WTC11 (cell line): ENCODE results near the gene C19orf85. TPM values are rescaled to one million over a fixed set of nuclear protein-coding genes. Genes with fewer than 3 reads are reported as not detected.
A peak's percentile ranks its signal among the peaks of the same experiment; 100 is the strongest.

Experiments
- ATAC-seq: fragments of 200-7000 bp; cut with Tn5 transposase; 2 replicates; pipeline ENCODE4 v1.10.0; 2021; ENCODE audit warnings: mild to moderate bottlenecking, moderate library complexity
- CTCF ChIA-PET: fragments of 300-600 bp; sonication (Branson Sonifier 250); formaldehyde crosslinking; loops from one replicate; lab custom pipeline; 2021; ENCODE audit warnings: antibody characterized with exemption; lab: Charles Lee
- POLR2A ChIA-PET: fragments of 350-600 bp; sonication (Branson Sonifier 250); formaldehyde crosslinking; loops from one replicate; lab custom pipeline; 2021; ENCODE audit warnings: antibody characterized with exemption; lab: Charles Lee
- DNase-seq: peaks from one replicate; pipeline ENCODE4 v3.0.0; 2021; ENCODE audit warnings: low spot score
- H3K27ac Mint-ChIP-seq: 2 replicates; pipeline ENCODE4 v1.8.0; 2021; ENCODE audit warnings: mixed read lengths
- H3K27me3 Mint-ChIP-seq: 2 replicates; pipeline ENCODE4 v1.8.0; 2021; ENCODE audit warnings: low read depth, mild to moderate bottlenecking, moderate library complexity, mixed read lengths
- H3K36me3 Mint-ChIP-seq: 2 replicates; pipeline ENCODE4 v1.8.0; 2021; ENCODE audit warnings: mixed read lengths
- H3K4me1 Mint-ChIP-seq: 2 replicates; pipeline ENCODE4 v1.8.0; 2022; ENCODE audit warnings: mixed read lengths
- H3K4me3 Mint-ChIP-seq: 2 replicates; pipeline ENCODE4 v1.8.0; 2021; ENCODE audit warnings: mild to moderate bottlenecking, moderate library complexity, mixed read lengths
- H3K9me3 Mint-ChIP-seq: 2 replicates; pipeline ENCODE4 v1.8.0; 2021; ENCODE audit warnings: mixed read lengths
- ATF6 ChIP-seq: sonication (generic); formaldehyde crosslinking; IDR thresholded peaks from 2 replicates; pipeline ENCODE4 v1.8.1; 2023; ENCODE audit warnings: mild to moderate bottlenecking, missing genetic modification reagents
- CDX4 ChIP-seq: fragments of 250-450 bp; sonication (Bioruptor Pico); IDR thresholded peaks from 2 replicates; pipeline ENCODE4 v1.9.0; 2021; ENCODE audit warnings: moderate library complexity, mild to moderate bottlenecking, inconsistent platforms, borderline replicate concordance
- CREB1 ChIP-seq: sonication (generic); formaldehyde crosslinking; IDR thresholded peaks from 2 replicates; pipeline ENCODE4 v1.8.0; 2023; ENCODE audit warnings: mild to moderate bottlenecking, missing genetic modification reagents
- ETV6 ChIP-seq: sonication (generic); formaldehyde crosslinking; IDR thresholded peaks from 2 replicates; pipeline ENCODE4 v1.8.1; 2022; ENCODE audit warnings: mild to moderate bottlenecking, missing genetic modification reagents
- JUN ChIP-seq: sonication (generic); formaldehyde crosslinking; IDR thresholded peaks from 2 replicates; pipeline ENCODE4 v1.8.0; 2023; ENCODE audit warnings: mild to moderate bottlenecking, missing genetic modification reagents
- MAX ChIP-seq: sonication (generic); formaldehyde crosslinking; IDR thresholded peaks from 2 replicates; pipeline ENCODE4 v1.8.0; 2022; ENCODE audit warnings: mild to moderate bottlenecking, missing genetic modification reagents
- NFE2L1 ChIP-seq: sonication (generic); formaldehyde crosslinking; IDR thresholded peaks from 2 replicates; pipeline ENCODE4 v1.8.1; 2023; ENCODE audit warnings: missing genetic modification reagents
- RELA ChIP-seq: sonication (generic); formaldehyde crosslinking; IDR thresholded peaks from 2 replicates; pipeline ENCODE4 v1.8.1; 2022; ENCODE audit warnings: missing genetic modification reagents, mild to moderate bottlenecking, borderline replicate concordance
- ZNF121 ChIP-seq: sonication (generic); formaldehyde crosslinking; IDR thresholded peaks from 2 replicates; pipeline ENCODE4 v1.8.0; 2023; ENCODE audit warnings: missing genetic modification reagents
- ZNF423 ChIP-seq: fragments of 250-450 bp; sonication (Bioruptor Pico); IDR thresholded peaks from 2 replicates; pipeline ENCODE4 v2.1.2; 2022; ENCODE audit warnings: mild to moderate bottlenecking, moderate library complexity
- total RNA-seq: library from RNA; stranded (reverse); gene quantifications from 3 replicates; pipeline ENCODE4 v1.2.3, GENCODE V29; 2021
- TF ChIP-seq, protein P1 (sequence below): sonication (generic); formaldehyde crosslinking; IDR thresholded peaks from 2 replicates; pipeline ENCODE4 v1.8.0; 2023; ENCODE audit warnings: missing genetic modification reagents, mild to moderate bottlenecking, borderline replicate concordance

Gene C19orf85
- total RNA-seq, 1 experiment from 2014 or later = 2.2 TPM

DNA sequence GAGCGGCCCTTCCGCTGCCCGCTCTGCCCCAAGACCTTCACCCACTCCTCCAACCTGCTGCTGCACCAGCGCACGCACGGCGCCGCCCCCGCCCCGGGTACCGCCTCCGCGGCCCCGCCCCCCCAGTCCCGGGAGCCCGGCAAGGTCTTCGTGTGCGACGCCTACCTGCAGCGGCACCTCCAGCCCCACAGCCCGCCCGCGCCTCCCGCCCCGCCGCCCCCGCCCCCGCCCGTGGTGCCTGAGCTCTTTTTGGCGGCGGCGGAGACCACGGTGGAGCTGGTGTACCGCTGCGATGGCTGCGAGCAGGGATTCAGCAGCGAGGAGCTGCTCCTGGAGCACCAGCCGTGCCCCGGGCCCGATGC lies 17.2 kb upstream of the C19orf85 start:
- CTCF ChIA-PET = interaction anchor here (0.6 to 13.5 kb wide), 4 partner anchors 14 to 125 kb away, joined by 3 to 96 read pairs (median 8); no protein-coding TSS in a partner anchor

GRCh38 chr19:55481148-55481793 lies 16.7 kb upstream of the C19orf85 start:
- H3K4me3 Mint-ChIP-seq = peak overlapping the region; percentile 25; the same call in 1 of the 2 replicates
- CTCF ChIA-PET = interaction anchor here (1.3 to 13.5 kb wide), 2 partner anchors 14 to 23 kb away, joined by 13 to 96 read pairs; no protein-coding TSS in a partner anchor
- TF ChIP-seq ETV6 (CRISPR knock-in tag) (0 out of 2 replicates have a peak, but pooled peaks have one; percentile 29), MAX (CRISPR knock-in tag) (peak; percentile 74), ZNF121 (CRISPR knock-in tag) (0 out of 2 replicates have a peak, but pooled peaks have one; percentile 2)
- TF ChIP-seq, protein P1, sequence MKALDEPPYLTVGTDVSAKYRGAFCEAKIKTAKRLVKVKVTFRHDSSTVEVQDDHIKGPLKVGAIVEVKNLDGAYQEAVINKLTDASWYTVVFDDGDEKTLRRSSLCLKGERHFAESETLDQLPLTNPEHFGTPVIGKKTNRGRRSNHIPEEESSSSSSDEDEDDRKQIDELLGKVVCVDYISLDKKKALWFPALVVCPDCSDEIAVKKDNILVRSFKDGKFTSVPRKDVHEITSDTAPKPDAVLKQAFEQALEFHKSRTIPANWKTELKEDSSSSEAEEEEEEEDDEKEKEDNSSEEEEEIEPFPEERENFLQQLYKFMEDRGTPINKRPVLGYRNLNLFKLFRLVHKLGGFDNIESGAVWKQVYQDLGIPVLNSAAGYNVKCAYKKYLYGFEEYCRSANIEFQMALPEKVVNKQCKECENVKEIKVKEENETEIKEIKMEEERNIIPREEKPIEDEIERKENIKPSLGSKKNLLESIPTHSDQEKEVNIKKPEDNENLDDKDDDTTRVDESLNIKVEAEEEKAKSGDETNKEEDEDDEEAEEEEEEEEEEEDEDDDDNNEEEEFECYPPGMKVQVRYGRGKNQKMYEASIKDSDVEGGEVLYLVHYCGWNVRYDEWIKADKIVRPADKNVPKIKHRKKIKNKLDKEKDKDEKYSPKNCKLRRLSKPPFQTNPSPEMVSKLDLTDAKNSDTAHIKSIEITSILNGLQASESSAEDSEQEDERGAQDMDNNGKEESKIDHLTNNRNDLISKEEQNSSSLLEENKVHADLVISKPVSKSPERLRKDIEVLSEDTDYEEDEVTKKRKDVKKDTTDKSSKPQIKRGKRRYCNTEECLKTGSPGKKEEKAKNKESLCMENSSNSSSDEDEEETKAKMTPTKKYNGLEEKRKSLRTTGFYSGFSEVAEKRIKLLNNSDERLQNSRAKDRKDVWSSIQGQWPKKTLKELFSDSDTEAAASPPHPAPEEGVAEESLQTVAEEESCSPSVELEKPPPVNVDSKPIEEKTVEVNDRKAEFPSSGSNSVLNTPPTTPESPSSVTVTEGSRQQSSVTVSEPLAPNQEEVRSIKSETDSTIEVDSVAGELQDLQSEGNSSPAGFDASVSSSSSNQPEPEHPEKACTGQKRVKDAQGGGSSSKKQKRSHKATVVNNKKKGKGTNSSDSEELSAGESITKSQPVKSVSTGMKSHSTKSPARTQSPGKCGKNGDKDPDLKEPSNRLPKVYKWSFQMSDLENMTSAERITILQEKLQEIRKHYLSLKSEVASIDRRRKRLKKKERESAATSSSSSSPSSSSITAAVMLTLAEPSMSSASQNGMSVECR (CRISPR knock-in tag) = no peak
- H3K27ac Mint-ChIP-seq = no peak overlapping the region
- no peaks in the 10 kb centered on the region for H3K9me3 Mint-ChIP-seq
- ATAC-seq = no peak
- DNase-seq = no peak
- H3K36me3 Mint-ChIP-seq = no peaks in the 10 kb centered on the region
- no peaks in the 10 kb centered on the region for H3K27me3 Mint-ChIP-seq
- H3K4me1 Mint-ChIP-seq = peaks cover 19% of the 10 kb centered on the region
- POLR2A ChIA-PET = no interaction called here

More for the DNA sequence above, 17.2 kb upstream of the C19orf85 start:
- DNase-seq (no peak), ATAC-seq (peak; percentile 7; the same call in 1 of the 2 replicates)
- no peak for TF ChIP-seq CREB1 (CRISPR knock-in tag)
- no peak for TF ChIP-seq NFE2L1 (CRISPR knock-in tag)
- Mint-ChIP-seq H3K9me3 (no peaks in the 10 kb centered on the region), H3K27ac (no peak overlapping the region), H3K36me3 (no peaks in the 10 kb centered on the region), H3K4me3 (peak overlapping the region; percentile 25; the same call in 1 of the 2 replicates), H3K4me1 (peaks cover 20% of the 10 kb centered on the region), H3K27me3 (no peaks in the 10 kb centered on the region)
- POLR2A ChIA-PET = no interaction called here

DNA sequence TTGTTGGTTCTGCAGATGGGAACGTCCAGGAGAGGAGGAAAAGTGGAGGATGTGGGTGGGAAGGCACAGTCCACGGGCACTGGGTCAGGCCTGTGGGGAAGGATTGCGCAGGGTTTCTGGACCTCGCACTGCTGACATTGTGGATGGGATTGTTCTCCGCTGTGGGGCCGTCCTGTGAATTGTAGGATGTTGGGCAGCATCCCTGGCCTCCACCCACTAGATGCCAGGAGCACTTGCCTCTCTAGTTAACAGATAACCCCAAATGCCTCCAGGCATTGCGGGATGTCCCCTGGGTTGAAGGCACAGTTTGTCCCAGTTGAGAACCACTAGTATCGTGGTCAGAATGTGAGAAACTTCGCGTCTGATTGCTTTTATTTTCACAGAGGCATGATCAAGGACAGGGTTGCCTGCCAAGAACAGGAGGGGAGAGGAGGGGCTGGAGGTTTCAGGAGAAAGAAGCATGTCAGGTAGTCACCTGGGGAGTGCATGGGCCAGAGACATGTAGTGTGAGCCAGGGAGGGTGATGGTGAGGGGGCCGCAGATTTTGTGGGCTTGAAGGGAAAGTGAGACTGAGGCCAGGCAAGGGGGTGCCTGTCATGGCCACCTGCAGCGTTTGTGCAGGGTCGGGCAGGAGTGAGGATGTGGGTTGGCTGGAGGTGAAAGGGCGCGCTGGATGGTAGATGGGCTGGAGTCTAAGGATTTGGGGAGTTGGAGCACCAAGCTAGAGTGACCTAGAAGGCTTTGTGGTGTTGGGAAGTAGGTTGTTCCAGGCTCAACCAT lies 15.1 kb upstream of the C19orf85 start:
- TF ChIP-seq ZNF423 (CRISPR knock-in tag) = no peak
- no peak for TF ChIP-seq ATF6 (CRISPR knock-in tag)
- TF ChIP-seq CDX4 (CRISPR knock-in tag) = no peak
- no peak for TF ChIP-seq RELA
- no peak for TF ChIP-seq JUN (CRISPR knock-in tag)
- H3K27me3 Mint-ChIP-seq = peaks cover 9% of the 10 kb centered on the region
- CTCF ChIA-PET = interaction anchor here (1.0 to 4.5 kb wide), 3 partner anchors 12 to 25 kb away, joined by 3 to 68 read pairs (median 6); no protein-coding TSS in a partner anchor
- POLR2A ChIA-PET = no interaction called here
- H3K27ac Mint-ChIP-seq = peak overlapping the region; percentile 17
- H3K4me3 Mint-ChIP-seq = no peak overlapping the region
- peaks cover 18% of the 10 kb centered on the region for H3K4me1 Mint-ChIP-seq
- no peaks in the 10 kb centered on the region for H3K36me3 Mint-ChIP-seq
- ATAC-seq = no peak
- no peaks in the 10 kb centered on the region for H3K9me3 Mint-ChIP-seq
- no peak for DNase-seq
